GM18498 (cell line): ENCODE data around the gene NCR3LG1.
"Not testable (repeated sequence)": the region's sequence is repeated elsewhere in the genome, so short reads cannot be mapped to it uniquely, and the experiment has no call there.

Experiments used
- ATAC-seq: cut with Tn5 transposase; IDR thresholded peaks from one replicate; pipeline ENCODE4 v1.9.1; 2021; ENCODE audit warnings: mild to moderate bottlenecking, moderate library complexity; ENCODE audit not compliant: unreplicated experiment

NCR3LG1 gene

GRCh38 chr11:17408026-17408425 lies 56.4 kb downstream of the NCR3LG1 start:
- no peak for ATAC-seq

GRCh38 chr11:17408641-17409040 lies 57.0 kb downstream of the NCR3LG1 start:
- ATAC-seq, result no peak

- no peak for ATAC-seq
Observed at GRCh38 chr11:17410606-17411379, 59.2 kb downstream of the NCR3LG1 start.

- ATAC-seq, result no peak
Observed at GRCh38 chr11:17411418-17411817, 59.8 kb downstream of the NCR3LG1 start.

GRCh38 chr11:17412488-17413180 lies 61.0 kb downstream of the NCR3LG1 start:
- no peak for ATAC-seq

- no peak for ATAC-seq
Observed at GRCh38 chr11:17413414-17414316, 62.1 kb downstream of the NCR3LG1 start.

- no peak for ATAC-seq
Observed at GRCh38 chr11:17414317-17414737, 62.7 kb downstream of the NCR3LG1 start.

GRCh38 chr11:17414992-17415391 lies 63.4 kb downstream of the NCR3LG1 start:
- no peak for ATAC-seq

- no peak for ATAC-seq
Observed at GRCh38 chr11:17415523-17416104, 64.0 kb downstream of the NCR3LG1 start.

- ATAC-seq, result no peak
Observed at GRCh38 chr11:17416492-17416891, 64.9 kb downstream of the NCR3LG1 start.

- no peak for ATAC-seq
Observed at GRCh38 chr11:17418444-17419081, 67.0 kb downstream of the NCR3LG1 start.

GRCh38 chr11:17421781-17422180 lies 70.2 kb downstream of the NCR3LG1 start:
- ATAC-seq, result no peak

- no peak for ATAC-seq
Observed at GRCh38 chr11:17423533-17424310, 72.1 kb downstream of the NCR3LG1 start.

- not testable (repeated sequence) for ATAC-seq
Observed at GRCh38 chr11:17426233-17426632, 74.6 kb downstream of the NCR3LG1 start.
